Measurements from ENCODE around the gene ARID1B.

- TF ChIP-seq EZH2 (IDR thresholded peaks at IDR 0.05; ENCODE audit: insufficient read depth, low read length) (no peak), CTCF (IDR thresholded peaks at IDR 0.05; ENCODE audit: insufficient read depth, low read depth, low read length) (no peak)
Observed at GRCh38 chr6:156879591-156879990, 102.4 kb downstream of the ARID1B start.

All from astrocyte (in vitro differentiated cells and primary cell).